ENCODE results near the gene PID1.
"Not testable (repeated sequence)": the region's sequence is repeated elsewhere in the genome, so short reads cannot be mapped to it uniquely, and the experiment has no call there.

The PID1 gene

DNA sequence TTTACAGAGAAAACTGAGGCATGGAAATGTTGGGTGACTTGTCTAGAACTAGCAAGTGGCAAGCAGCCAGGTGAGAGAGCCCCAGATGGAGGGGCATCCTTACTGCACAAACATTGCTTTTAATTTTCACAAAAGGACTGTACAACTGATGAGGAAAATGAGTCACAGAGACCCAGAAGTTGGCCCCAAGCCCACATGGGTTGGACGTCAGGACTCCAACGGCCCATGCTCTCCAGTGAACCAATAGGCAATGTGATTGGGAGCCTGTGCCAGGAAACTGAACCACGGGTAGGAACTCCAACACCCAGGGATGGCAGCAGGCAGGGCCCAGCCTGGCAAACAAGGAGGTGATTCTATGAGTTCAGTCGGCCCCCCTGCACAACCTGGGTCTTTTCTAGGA is 50.8 kb downstream of the PID1 start:
- DNase-seq = no peak
- TF ChIP-seq POLR2A (IDR thresholded peaks at IDR 0.05; ENCODE audit: low read length) = no peak
- no peak for TF ChIP-seq GATA1 (IDR thresholded peaks at IDR 0.05; ENCODE audit: low read depth, low read length)

DNA sequence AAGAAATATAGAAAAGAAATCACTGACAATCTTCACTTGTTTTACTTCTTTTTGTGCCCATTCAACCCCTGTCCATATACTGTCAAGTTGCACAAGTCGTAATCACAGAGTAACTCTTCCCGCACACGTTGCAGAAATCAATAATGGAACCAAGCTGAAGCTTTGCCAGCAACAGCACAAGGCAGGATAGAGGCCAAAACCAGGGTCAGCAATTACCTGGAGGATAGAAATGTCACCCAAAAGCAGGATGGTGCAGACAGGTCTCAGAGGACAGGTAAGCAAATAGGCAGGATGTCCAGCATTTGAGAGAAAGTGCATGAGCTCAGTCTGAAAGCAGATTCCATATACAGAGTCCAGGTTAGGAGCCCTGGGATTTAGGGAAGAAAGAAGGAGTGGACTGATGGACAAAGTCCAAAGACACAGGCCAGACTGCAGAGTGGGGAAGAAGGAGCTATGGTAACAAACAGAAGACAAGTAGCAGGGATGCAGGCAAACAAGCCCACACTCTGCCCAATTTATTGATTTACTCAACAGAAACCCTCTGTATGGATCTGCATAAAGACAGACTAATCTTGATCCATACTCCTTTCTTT is 52.7 kb downstream of the PID1 start:
- DNase-seq = no peak
- TF ChIP-seq GATA1 (IDR thresholded peaks at IDR 0.05; ENCODE audit: low read depth, low read length) (no peak), POLR2A (IDR thresholded peaks at IDR 0.05; ENCODE audit: low read length) (no peak)

DNA sequence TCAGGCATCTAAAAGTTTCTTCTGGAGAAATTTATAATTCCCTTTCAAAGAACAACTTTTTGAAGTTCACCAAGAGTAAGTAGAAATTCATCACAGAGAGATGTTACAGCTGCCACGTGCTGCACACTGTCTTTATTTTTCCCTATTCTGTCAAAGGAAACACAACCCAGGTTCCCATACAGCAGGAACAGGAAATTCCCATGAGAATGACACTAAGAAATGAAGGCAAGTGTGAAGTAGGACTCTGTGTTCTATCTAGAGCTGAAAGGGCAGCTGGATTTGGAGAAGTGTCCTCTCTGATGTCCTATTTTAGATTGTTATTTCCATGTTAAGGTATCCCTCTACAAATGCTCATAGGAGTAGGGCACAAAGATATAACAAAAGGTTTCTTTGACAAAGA is 58.8 kb downstream of the PID1 start:
- TF ChIP-seq GATA1 (IDR thresholded peaks at IDR 0.05; ENCODE audit: low read depth, low read length) = no peak
- no peak for TF ChIP-seq POLR2A (IDR thresholded peaks at IDR 0.05; ENCODE audit: low read length)
- DNase-seq = no peak

DNA sequence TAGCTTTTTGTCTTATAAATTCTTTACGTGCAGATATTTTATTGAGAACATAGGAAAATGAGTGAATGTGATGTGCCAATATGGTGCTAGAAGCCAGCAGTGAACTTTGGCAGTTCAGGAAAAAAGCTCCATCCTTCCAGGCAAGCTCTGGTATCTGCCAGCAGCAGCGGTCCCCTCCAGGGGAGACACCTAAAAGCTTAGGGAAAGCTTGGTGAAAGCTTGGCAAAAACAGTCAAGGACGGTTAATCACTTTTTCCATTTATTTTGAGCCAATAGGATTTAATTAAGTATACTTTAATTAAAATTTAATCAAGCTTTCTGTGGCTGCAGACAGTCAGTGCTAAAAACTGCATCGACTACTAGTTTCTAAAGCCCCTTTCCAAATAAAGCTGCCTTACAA is 60.4 kb downstream of the PID1 start:
- TF ChIP-seq GATA1 (IDR thresholded peaks at IDR 0.05; ENCODE audit: low read depth, low read length) = no peak
- TF ChIP-seq POLR2A (IDR thresholded peaks at IDR 0.05; ENCODE audit: low read length) = no peak
- DNase-seq = no peak

DNA sequence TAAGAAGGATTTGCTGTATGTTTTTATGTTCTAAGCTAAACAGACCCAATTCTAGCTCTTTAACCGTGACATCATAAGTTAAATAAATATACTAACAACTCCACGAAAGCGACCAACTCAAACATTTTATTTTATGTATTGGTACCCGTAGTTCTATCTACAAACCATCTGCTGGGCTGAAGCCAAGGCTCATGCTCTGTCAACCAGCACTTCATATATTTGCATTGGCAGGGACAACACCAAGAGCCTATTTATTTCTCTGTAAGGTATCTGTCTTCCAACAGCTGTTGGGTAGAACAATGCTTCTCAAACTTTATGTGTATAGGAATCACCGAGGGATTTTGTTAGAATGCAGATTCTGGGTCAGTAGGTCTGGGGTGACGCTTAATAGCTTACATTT is 64.5 kb downstream of the PID1 start:
- DNase-seq = no peak
- TF ChIP-seq POLR2A (IDR thresholded peaks at IDR 0.05; ENCODE audit: low read length) (no peak), GATA1 (IDR thresholded peaks at IDR 0.05; ENCODE audit: low read depth, low read length) (no peak)

DNA sequence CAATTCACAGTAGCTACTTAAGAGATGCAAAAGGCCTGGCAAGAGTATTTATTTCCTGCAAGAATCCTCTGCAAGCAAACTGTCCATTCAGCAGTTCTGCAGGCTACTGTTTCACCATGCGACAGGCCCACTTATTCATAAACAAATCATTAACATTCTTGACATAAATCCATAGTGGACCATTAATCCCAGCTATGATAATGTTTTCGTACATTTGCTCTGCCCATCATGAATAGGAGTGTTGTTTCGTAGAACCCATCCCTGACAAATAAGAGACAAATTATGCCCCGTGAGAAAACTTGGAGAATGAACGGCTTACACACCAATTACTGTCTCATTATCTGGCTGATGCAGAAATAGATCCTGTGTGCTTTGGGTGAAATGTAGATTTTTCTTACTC is 65.4 kb downstream of the PID1 start:
- DNase-seq = no peak

DNA sequence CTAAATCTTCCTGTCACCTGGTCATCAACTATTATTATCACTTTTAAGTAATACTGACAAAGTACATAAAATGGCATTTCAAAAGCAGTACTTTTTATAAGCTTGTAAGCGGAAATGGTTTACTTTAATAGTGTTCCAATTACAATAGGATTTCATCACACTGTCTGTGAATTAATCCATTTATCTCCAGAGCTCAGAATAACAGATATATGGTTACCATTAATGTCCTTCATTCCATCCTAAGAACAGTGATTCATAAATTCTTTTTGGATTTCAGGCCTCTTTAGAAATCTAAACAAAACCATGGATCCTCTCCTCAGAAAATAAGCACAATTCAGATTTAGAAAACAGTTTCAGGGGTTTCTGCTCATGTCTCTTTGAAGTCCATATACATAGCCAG is 68.4 kb downstream of the PID1 start:
- TF ChIP-seq GATA1 (IDR thresholded peaks at IDR 0.05; ENCODE audit: low read depth, low read length) (no peak), POLR2A (IDR thresholded peaks at IDR 0.05; ENCODE audit: low read length) (no peak)
- DNase-seq = no peak

More for the DNA sequence above, 65.4 kb downstream of the PID1 start:
- TF ChIP-seq POLR2A (IDR thresholded peaks at IDR 0.05; ENCODE audit: low read length) (no peak), GATA1 (IDR thresholded peaks at IDR 0.05; ENCODE audit: low read depth, low read length) (no peak)

DNA sequence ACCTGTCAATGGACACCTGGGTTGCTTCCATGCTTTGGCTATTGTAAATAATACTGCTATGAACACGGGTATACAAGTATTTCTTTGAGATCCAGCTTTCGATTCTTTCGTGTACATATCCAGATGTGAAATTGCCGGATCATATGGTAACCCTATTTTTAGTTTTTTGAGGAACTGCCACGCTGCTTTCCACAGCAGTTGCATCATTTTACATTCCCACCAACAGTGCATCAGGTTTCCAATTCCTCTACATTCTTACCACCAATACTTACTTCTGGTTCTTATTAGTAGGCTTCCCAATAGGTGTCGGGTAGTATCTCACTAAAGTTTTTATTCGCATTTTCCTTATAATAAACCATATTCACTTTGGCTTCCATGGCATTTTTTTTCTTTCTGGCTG is 69.6 kb downstream of the PID1 start:
- TF ChIP-seq GATA1 (IDR thresholded peaks at IDR 0.05; ENCODE audit: low read depth, low read length) (no peak), POLR2A (IDR thresholded peaks at IDR 0.05; ENCODE audit: low read length) (no peak)
- no peak for DNase-seq

DNA sequence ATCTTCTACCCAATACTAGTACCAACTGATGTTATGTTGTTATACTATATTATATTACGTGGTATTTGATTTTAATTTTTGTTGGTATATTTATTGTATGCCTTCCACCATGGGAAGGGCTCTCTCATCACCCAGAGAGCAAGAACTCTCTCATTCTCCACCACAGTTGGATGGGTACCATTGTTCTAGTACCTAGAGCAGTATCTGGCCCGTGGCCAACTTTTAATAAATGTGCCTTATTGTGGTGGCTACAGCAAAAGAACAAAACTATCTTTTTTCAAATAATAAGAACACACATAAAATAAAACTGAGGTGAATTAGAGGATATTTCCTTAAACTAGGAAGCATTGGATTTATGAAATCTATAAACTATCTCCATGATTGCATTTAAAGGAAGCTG is 71.8 kb downstream of the PID1 start:
- TF ChIP-seq POLR2A (IDR thresholded peaks at IDR 0.05; ENCODE audit: low read length) (no peak), GATA1 (IDR thresholded peaks at IDR 0.05; ENCODE audit: low read depth, low read length) (no peak)
- DNase-seq = no peak

DNA sequence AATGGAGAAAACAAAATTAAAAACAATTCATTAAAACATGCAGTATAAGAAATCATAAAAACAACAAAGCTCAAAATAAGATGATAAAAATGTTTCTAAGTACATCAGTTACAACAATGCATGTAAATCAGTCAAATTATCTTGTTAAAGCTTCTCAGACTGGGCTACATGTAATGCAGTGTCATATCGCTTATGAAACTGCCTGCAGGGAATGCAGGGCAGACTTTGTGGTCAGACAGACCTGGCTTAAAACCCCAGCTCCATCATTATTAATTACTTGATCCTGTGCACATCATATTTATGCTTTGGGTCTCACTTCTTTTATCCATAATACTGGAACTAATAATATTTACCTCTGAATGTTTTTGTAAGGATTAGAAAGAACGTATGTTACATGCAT is 74.6 kb downstream of the PID1 start:
- TF ChIP-seq GATA1 (IDR thresholded peaks at IDR 0.05; ENCODE audit: low read depth, low read length) = no peak
- no peak for TF ChIP-seq POLR2A (IDR thresholded peaks at IDR 0.05; ENCODE audit: low read length)
- DNase-seq = no peak

DNA sequence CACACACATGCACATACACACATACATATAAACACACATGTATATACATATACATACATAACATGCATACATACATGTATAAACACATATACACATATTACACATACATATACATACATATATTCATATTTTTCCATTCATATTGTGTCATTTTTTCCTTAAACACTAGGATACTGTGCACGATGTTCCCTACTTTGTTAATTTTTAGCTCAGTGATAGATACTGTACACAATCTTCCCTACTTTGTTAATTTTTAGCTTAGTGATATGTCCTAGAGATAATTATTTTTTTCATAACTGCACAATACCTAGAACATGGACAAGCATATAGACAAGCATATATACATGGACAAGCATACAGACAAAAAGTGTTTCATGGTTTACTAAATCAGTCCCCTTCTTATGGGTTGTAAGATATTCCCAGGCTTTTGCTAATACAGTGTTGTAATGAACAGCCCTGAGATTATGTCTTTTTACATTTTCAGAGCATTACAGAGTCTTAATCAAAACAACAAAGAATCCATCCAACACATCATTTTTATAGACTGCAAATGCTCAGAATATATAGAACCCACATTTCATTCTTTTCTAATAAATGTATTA is 75.6 kb downstream of the PID1 start:
- no peak for TF ChIP-seq POLR2A (IDR thresholded peaks at IDR 0.05; ENCODE audit: low read length)
- DNase-seq = no peak

DNA sequence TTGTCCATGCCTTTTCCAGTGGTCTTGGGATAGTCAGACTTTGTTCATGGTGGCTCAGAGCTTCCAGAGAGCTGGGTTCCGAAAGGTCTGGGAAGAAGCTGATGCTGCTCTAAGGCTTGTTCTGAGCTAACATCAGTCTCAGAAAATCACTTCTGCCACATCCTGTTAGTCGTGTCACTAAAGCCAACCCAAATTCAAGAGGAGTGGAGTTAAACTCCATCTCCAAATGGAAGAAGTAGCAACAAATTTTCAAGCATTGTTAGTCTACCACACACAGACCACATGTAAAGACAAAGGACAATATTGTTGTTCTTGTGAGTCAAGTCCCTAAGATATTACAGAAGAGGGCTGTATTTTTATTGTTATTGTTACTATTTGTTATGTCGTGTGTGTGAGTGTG is 77.8 kb downstream of the PID1 start:
- TF ChIP-seq GATA1 (IDR thresholded peaks at IDR 0.05; ENCODE audit: low read depth, low read length) (no peak), POLR2A (IDR thresholded peaks at IDR 0.05; ENCODE audit: low read length) (no peak)
- DNase-seq = no peak

DNA sequence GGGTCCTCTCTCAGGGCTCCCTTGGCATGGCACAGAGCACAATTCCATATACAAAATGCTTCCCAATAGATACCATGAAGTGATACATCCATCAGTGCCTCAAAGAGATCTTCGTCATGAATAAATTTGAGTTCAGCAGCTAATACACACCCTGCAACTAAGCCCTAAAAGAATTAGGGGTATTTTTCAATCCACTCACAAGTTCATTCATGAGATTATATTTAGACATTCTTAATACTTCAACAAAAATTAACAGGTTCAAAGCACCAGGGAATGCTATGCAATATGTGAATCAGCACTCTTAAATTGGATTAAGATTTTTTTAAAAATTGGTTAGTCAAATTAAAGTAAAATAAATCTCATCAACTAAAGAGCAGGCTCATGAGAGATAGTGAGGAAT is 79.7 kb downstream of the PID1 start:
- no peak for TF ChIP-seq GATA1 (IDR thresholded peaks at IDR 0.05; ENCODE audit: low read depth, low read length)
- TF ChIP-seq POLR2A (IDR thresholded peaks at IDR 0.05; ENCODE audit: low read length) = no peak
- no peak for DNase-seq

DNA sequence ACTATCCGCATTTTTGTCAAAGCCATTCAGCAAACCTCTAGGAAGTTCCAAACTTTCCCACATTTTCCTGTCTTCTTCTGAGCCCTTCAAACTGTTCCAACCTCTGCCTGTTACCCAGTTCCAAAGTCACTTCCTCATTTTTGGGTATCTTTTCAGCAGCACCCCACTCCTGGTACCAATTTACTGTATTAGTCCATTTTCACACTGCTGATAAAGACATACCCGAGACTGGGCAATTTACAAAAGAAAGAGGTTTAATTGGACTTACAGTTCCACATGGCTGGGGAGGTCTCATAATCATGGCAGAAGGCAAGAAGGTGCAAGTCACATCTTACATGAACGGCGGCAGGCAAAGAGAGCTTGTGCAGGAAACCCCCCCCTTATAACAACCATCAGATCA is 84.0 kb downstream of the PID1 start:
- DNase-seq = not testable (repeated sequence)

DNA sequence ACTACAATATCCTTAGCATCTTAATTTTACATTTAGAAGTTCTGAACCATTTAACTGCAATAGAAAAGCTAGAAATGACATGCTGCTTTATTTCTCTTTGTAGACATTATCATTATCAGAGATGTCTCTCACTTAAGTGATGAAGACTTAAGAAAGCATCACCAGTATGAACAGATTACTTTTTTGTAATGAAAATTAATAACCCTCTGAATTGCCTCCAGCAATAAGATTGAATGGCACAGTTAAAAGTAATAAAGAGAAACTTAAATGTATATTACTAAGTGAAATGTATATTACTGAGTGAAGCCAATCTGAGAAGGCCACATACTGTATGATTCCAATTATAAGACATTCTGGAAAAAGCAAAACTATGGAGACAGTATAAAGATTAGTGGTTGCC is 89.4 kb downstream of the PID1 start:
- TF ChIP-seq POLR2A (IDR thresholded peaks at IDR 0.05; ENCODE audit: low read length) (no peak), GATA1 (IDR thresholded peaks at IDR 0.05; ENCODE audit: low read depth, low read length) (no peak)
- DNase-seq = no peak

DNA sequence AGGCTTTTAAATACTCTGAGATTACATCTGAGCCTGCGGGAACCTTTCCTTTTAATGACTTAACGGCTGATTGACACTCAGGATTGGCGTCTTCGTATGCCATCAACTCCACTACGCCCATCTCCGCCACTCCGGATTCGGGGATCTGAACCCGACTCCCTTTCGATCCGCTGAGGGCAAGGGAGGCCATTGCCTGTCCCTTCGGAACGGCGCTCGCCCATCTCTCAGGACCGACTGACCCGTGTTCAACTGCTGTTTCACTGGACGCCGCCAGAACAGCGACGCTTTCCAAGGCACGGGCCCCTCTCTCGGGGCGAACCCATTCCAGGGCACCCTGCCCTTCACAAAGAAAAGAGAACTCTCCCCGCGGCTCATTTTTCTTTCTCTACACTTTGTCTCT is 90.4 kb downstream of the PID1 start:
- TF ChIP-seq POLR2A (IDR thresholded peaks at IDR 0.05; ENCODE audit: low read length) (no peak), GATA1 (IDR thresholded peaks at IDR 0.05; ENCODE audit: low read depth, low read length) (no peak)
- no peak for DNase-seq
